Fibroblast of lung (primary cell): ENCODE results near the gene CRELD2. TPM values are rescaled to one million over a fixed set of nuclear protein-coding genes. Genes with fewer than 3 reads are reported as not detected.

Source experiments
- DNase-seq, 2 donors: peaks; one replicate each; pipeline versions ENCODE4 v3.0.0 to v3.0.0-alpha.2; 2010; ENCODE audit warnings: low read depth in 2 of 2
- H2AFZ ChIP-seq: 2 replicates; pipeline ENCODE4 v1.5.1; 2012; ENCODE audit warnings: low read length, control low read depth, inconsistent platforms
- H3K27ac ChIP-seq: 2 replicates; pipeline ENCODE4 v1.5.1; 2011; ENCODE audit warnings: low read length, control low read depth; ENCODE audit not compliant: insufficient read depth
- H3K27me3 ChIP-seq: 2 replicates; pipeline ENCODE4 v1.5.1; 2011; ENCODE audit warnings: mild to moderate bottlenecking, low read length; ENCODE audit not compliant: control insufficient read depth, insufficient read depth
- H3K36me3 ChIP-seq: 2 replicates; pipeline ENCODE4 v1.5.1; 2011; ENCODE audit warnings: low read length; ENCODE audit not compliant: control insufficient read depth, insufficient read depth
- H3K4me1 ChIP-seq: 2 replicates; pipeline ENCODE4 v1.5.1; 2011; ENCODE audit warnings: low read length; ENCODE audit not compliant: control insufficient read depth, insufficient read depth; ENCODE audit errors: extremely low read depth
- H3K4me2 ChIP-seq: 2 replicates; pipeline ENCODE4 v1.5.1; 2011; ENCODE audit warnings: low read length, control low read depth; ENCODE audit not compliant: insufficient read depth; ENCODE audit errors: extremely low read depth
- H3K4me3 ChIP-seq, 4 experiments: fragments of 200-600 bp in 1 of 4; sonication (generic) in 1 of 4; replicated peaks in 1 of 4; 2 replicates each; pipeline ENCODE4 v1.5.1; 2011 to 2016; ENCODE audit warnings: low read length in 4 of 4, low read depth in 3 of 4, mild to moderate bottlenecking in 3 of 4, control low read depth in 2 of 4, inconsistent platforms in 1 of 4, mixed read lengths in 1 of 4; ENCODE audit not compliant: insufficient read depth in 1 of 4; ENCODE audit errors: control extremely low read depth in 1 of 4
- H3K79me2 ChIP-seq: 2 replicates; pipeline ENCODE4 v1.5.1; 2012; ENCODE audit warnings: mild to moderate bottlenecking, low read length, inconsistent platforms; ENCODE audit not compliant: control insufficient read depth, insufficient read depth
- H3K9ac ChIP-seq: 2 replicates; pipeline ENCODE4 v1.5.1; 2011; ENCODE audit warnings: mild to moderate bottlenecking, low read length, control low read depth; ENCODE audit not compliant: insufficient read depth
- H3K9me3 ChIP-seq: 2 replicates; pipeline ENCODE4 v1.5.1; 2012; ENCODE audit warnings: low read depth, low read length; ENCODE audit not compliant: control insufficient read depth, insufficient read depth
- H4K20me1 ChIP-seq: 2 replicates; pipeline ENCODE4 v1.5.1; 2011; ENCODE audit warnings: low read length; ENCODE audit not compliant: control insufficient read depth, insufficient read depth; ENCODE audit errors: extremely low read depth
- EZH2 ChIP-seq: IDR thresholded peaks from 2 replicates; pipeline ENCODE4 v1.5.1; 2012; ENCODE audit warnings: low read length, control low read depth, mild to moderate bottlenecking; ENCODE audit errors: missing control alignments
- polyA plus RNA-seq, 2 donors: library from polyadenylated mRNA; depleted of rRNA in 1 of 2; stranded (reverse) in 1 of 2; unstranded in 1 of 2; fragments of >200 nt; gene quantifications; 2 replicates each; pipeline ENCODE4 v1.2.1, GENCODE V29; 2011 to 2012; ENCODE audit warnings: missing spikeins in 1 of 2
- total RNA-seq: library from RNA; depleted of rRNA; stranded (reverse); fragments of >200 nt; gene quantifications from 2 replicates; pipeline ENCODE4 v1.2.1, GENCODE V29; 2014
- TF ChIP-seq, protein P1 (sequence below), 2 donors: IDR thresholded peaks in 1 of 2; conservative IDR thresholded peaks in 1 of 2; 1 replicate in 1 of 2; 2 replicates in 1 of 2; pipeline ENCODE4 v1.5.1; 2011 to 2012; ENCODE audit warnings: low read length in 2 of 2, control low read depth in 1 of 2, inconsistent platforms in 1 of 2, low read depth in 1 of 2, mild to moderate bottlenecking in 1 of 2

Gene CRELD2
- total and polyA plus RNA-seq, 2 donors (not counting 1 experiment from before 2014, with no cell fraction given): 45.3 to 56.6 TPM

DNA sequence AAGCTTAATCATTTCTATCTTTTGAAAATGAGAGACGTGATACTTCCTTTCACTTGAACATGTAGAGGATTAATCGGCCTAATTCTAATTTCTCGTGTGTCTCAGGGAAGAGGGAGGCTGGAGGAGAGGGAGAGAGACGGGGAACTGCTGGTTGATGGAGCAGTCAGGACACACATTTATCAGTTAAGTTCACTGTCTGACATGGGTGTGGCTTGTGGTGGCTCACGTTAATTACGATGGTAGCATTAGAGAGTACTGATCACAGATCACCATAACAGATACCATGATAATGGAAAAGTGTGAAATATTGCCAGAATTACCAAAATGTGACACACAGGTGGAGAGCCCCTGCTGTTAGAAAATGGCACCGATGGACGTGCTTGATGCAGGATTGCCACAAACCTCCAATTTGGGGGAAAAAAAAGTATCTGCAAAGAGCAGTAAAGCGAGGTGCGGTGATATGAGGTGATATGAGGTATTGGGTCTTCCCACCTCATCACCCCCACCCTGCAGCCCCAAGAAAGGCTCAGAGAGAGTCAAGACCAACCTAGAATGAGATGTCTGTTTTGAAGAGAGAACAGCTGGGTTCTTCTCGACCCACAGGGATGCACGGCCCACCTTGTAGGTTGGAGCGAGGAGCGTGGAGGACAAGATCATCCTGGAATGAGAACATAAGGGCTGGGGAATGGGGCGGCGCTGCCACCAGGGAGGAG, 45.0 kb upstream of the CRELD2 start:
- Histone ChIP-seq H3K9me3 (no peaks in the 10 kb centered on the region), H4K20me1 (no peaks in the 10 kb centered on the region), H3K27me3 (no peaks in the 10 kb centered on the region)

DNA sequence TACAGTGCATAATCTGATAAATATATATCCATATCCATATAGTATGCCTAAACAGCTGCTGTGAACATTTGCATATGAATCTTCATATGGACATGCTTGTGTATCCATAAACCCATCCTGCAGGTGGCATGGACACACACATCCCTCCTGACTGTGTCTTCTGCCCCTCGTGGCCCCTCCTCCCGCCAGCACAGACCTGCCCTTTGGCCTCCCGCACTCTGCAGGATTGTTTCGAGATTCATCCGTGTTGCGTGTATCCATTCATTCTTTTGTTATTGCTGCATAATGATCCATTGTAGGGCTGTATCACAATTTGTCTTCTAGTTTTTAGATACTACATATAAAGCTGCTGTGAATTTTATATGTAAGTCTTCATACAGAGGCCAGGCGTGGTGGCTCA, 40.8 kb upstream of the CRELD2 start:
- Histone ChIP-seq H4K20me1 (no peaks in the 10 kb centered on the region), H3K4me3 (no peak overlapping the region), H3K36me3 (no peaks in the 10 kb centered on the region), H3K27ac (no peak overlapping the region), H3K9me3 (no peaks in the 10 kb centered on the region), H2AFZ (no peak overlapping the region), H3K4me1 (peaks cover 2% of the 10 kb centered on the region), H3K4me2 (no peak overlapping the region), H3K79me2 (peaks cover 34% of the 10 kb centered on the region), H3K9ac (no peak overlapping the region), H3K27me3 (no peaks in the 10 kb centered on the region)
- no peak for DNase-seq
- TF ChIP-seq, protein P1, sequence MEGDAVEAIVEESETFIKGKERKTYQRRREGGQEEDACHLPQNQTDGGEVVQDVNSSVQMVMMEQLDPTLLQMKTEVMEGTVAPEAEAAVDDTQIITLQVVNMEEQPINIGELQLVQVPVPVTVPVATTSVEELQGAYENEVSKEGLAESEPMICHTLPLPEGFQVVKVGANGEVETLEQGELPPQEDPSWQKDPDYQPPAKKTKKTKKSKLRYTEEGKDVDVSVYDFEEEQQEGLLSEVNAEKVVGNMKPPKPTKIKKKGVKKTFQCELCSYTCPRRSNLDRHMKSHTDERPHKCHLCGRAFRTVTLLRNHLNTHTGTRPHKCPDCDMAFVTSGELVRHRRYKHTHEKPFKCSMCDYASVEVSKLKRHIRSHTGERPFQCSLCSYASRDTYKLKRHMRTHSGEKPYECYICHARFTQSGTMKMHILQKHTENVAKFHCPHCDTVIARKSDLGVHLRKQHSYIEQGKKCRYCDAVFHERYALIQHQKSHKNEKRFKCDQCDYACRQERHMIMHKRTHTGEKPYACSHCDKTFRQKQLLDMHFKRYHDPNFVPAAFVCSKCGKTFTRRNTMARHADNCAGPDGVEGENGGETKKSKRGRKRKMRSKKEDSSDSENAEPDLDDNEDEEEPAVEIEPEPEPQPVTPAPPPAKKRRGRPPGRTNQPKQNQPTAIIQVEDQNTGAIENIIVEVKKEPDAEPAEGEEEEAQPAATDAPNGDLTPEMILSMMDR (conservative IDR thresholded peaks at IDR 0.05 in 1 of 2, IDR thresholded peaks at IDR 0.05 in 1 of 2; ENCODE audit: low read depth in 1 of 2, low read length in 2 of 2): no peak
- TF ChIP-seq EZH2: no peak

More for the DNA sequence above, 45.0 kb upstream of the CRELD2 start:
- no peak overlapping the region for H3K9ac ChIP-seq
- H3K4me3 ChIP-seq: no peak overlapping the region
- no peak overlapping the region for H3K27ac ChIP-seq
- no peak for DNase-seq
- peaks cover 43% of the 10 kb centered on the region for H3K79me2 ChIP-seq
- no peak for TF ChIP-seq EZH2
- TF ChIP-seq, protein P1 (conservative IDR thresholded peaks at IDR 0.05 in 1 of 2, IDR thresholded peaks at IDR 0.05 in 1 of 2; ENCODE audit: low read depth in 1 of 2, low read length in 2 of 2): no peak
- H2AFZ ChIP-seq: no peak overlapping the region
- H3K36me3 ChIP-seq: peaks cover 2% of the 10 kb centered on the region
- H3K4me1 ChIP-seq: no peaks in the 10 kb centered on the region
- H3K4me2 ChIP-seq: no peak overlapping the region

DNA sequence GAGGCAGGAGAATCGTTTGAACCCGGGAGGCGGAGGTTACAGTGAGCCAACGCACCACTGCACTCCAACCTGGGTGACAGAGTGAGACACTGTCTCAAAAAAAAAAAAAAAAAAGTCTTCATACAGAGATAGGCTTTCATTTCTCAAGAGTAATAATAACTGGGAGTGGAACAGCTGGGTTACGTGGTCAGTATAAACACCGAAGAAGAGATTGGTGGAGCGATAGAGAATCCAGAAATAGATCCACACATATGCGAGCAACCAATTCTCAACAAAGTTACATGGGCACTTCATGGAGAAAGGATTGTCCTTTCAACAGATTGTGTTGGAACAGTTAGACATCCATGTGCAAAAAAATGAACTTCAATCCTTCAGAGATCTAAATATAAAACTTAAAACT, 40.2 kb upstream of the CRELD2 start:
- Histone ChIP-seq H4K20me1 (no peaks in the 10 kb centered on the region), H3K9me3 (no peaks in the 10 kb centered on the region), H3K79me2 (peaks cover 32% of the 10 kb centered on the region), H3K9ac (no peak overlapping the region), H3K4me3 (no peak overlapping the region), H3K27ac (no peak overlapping the region), H3K36me3 (no peaks in the 10 kb centered on the region), H3K27me3 (no peaks in the 10 kb centered on the region), H3K4me2 (no peak overlapping the region), H2AFZ (no peak overlapping the region), H3K4me1 (peaks cover 2% of the 10 kb centered on the region)
- DNase-seq: no peak
- TF ChIP-seq, protein P1 (conservative IDR thresholded peaks at IDR 0.05 in 1 of 2, IDR thresholded peaks at IDR 0.05 in 1 of 2; ENCODE audit: low read depth in 1 of 2, low read length in 2 of 2): no peak
- TF ChIP-seq EZH2: no peak
